WTC11 (cell line): ENCODE data around the gene PAK5. TPM values are rescaled to one million over a fixed set of nuclear protein-coding genes. Genes with fewer than 3 reads are reported as not detected.

Experiments
- ATAC-seq: fragments of 200-7000 bp; cut with Tn5 transposase; 2 replicates; pipeline ENCODE4 v1.10.0; 2021; ENCODE audit warnings: mild to moderate bottlenecking, moderate library complexity
- CTCF ChIA-PET: fragments of 300-600 bp; sonication (Branson Sonifier 250); formaldehyde crosslinking; loops from one replicate; lab custom pipeline; 2021; ENCODE audit warnings: antibody characterized with exemption; lab: Charles Lee
- POLR2A ChIA-PET: fragments of 350-600 bp; sonication (Branson Sonifier 250); formaldehyde crosslinking; loops from one replicate; lab custom pipeline; 2021; ENCODE audit warnings: antibody characterized with exemption; lab: Charles Lee
- DNase-seq: peaks from one replicate; pipeline ENCODE4 v3.0.0; 2021; ENCODE audit warnings: low spot score
- H3K27ac Mint-ChIP-seq: 2 replicates; pipeline ENCODE4 v1.8.0; 2021; ENCODE audit warnings: mixed read lengths
- H3K27me3 Mint-ChIP-seq: 2 replicates; pipeline ENCODE4 v1.8.0; 2021; ENCODE audit warnings: low read depth, mild to moderate bottlenecking, moderate library complexity, mixed read lengths
- H3K36me3 Mint-ChIP-seq: 2 replicates; pipeline ENCODE4 v1.8.0; 2021; ENCODE audit warnings: mixed read lengths
- H3K4me1 Mint-ChIP-seq: 2 replicates; pipeline ENCODE4 v1.8.0; 2022; ENCODE audit warnings: mixed read lengths
- H3K4me3 Mint-ChIP-seq: 2 replicates; pipeline ENCODE4 v1.8.0; 2021; ENCODE audit warnings: mild to moderate bottlenecking, moderate library complexity, mixed read lengths
- H3K9me3 Mint-ChIP-seq: 2 replicates; pipeline ENCODE4 v1.8.0; 2021; ENCODE audit warnings: mixed read lengths
- ARID4B ChIP-seq: sonication (generic); formaldehyde crosslinking; IDR thresholded peaks from 2 replicates; pipeline ENCODE4 v1.8.0; 2023; ENCODE audit warnings: missing genetic modification reagents, mild to moderate bottlenecking, borderline replicate concordance
- CDX4 ChIP-seq: fragments of 250-450 bp; sonication (Bioruptor Pico); IDR thresholded peaks from 2 replicates; pipeline ENCODE4 v1.9.0; 2021; ENCODE audit warnings: moderate library complexity, mild to moderate bottlenecking, inconsistent platforms, borderline replicate concordance
- E2F5 ChIP-seq: sonication (generic); formaldehyde crosslinking; IDR thresholded peaks from 2 replicates; pipeline ENCODE4 v1.8.1; 2022; ENCODE audit warnings: mild to moderate bottlenecking, moderate library complexity, missing genetic modification reagents
- EMX1 ChIP-seq: fragments of 250-450 bp; sonication (Bioruptor Pico); IDR thresholded peaks from 2 replicates; pipeline ENCODE4 v1.8.0; 2021; ENCODE audit warnings: mild to moderate bottlenecking
- ESRRA ChIP-seq: sonication (generic); formaldehyde crosslinking; IDR thresholded peaks from 2 replicates; pipeline ENCODE4 v1.8.1; 2022; ENCODE audit warnings: mild to moderate bottlenecking, missing genetic modification reagents, borderline replicate concordance
- FOXP1 ChIP-seq: sonication (generic); formaldehyde crosslinking; IDR thresholded peaks from 2 replicates; pipeline ENCODE4 v1.8.0; 2022; ENCODE audit warnings: missing genetic modification reagents, mild to moderate bottlenecking, moderate library complexity, borderline replicate concordance
- FOXP4 ChIP-seq: sonication (generic); formaldehyde crosslinking; IDR thresholded peaks from 2 replicates; pipeline ENCODE4 v1.8.0; 2022; ENCODE audit warnings: mild to moderate bottlenecking, missing genetic modification reagents
- HMGA2 ChIP-seq: fragments of 250-450 bp; sonication (Bioruptor Pico); IDR thresholded peaks from 2 replicates; pipeline ENCODE4 v1.4.0; 2021; ENCODE audit warnings: mild to moderate bottlenecking, moderate library complexity
- JUN ChIP-seq: sonication (generic); formaldehyde crosslinking; IDR thresholded peaks from 2 replicates; pipeline ENCODE4 v1.8.0; 2023; ENCODE audit warnings: mild to moderate bottlenecking, missing genetic modification reagents
- NFYB ChIP-seq: sonication (generic); formaldehyde crosslinking; conservative IDR thresholded peaks from 2 replicates; pipeline ENCODE4 v1.8.0; 2022; ENCODE audit warnings: low read depth, missing genetic modification reagents
- NR2C2 ChIP-seq: sonication (generic); formaldehyde crosslinking; IDR thresholded peaks from 2 replicates; pipeline ENCODE4 v1.8.0; 2022; ENCODE audit warnings: mild to moderate bottlenecking, missing genetic modification reagents
- PRDM15 ChIP-seq: sonication (generic); formaldehyde crosslinking; IDR thresholded peaks from 2 replicates; pipeline ENCODE4 v1.8.0; 2022; ENCODE audit warnings: missing genetic modification reagents
- SMAD3 ChIP-seq: sonication (generic); formaldehyde crosslinking; IDR thresholded peaks from 2 replicates; pipeline ENCODE4 v1.8.0; 2022; ENCODE audit warnings: missing genetic modification reagents, mild to moderate bottlenecking, borderline replicate concordance
- SP1 ChIP-seq: sonication (generic); formaldehyde crosslinking; conservative IDR thresholded peaks from 2 replicates; pipeline ENCODE4 v1.8.1; 2022; ENCODE audit warnings: missing genetic modification reagents
- ZBTB21 ChIP-seq: sonication (generic); formaldehyde crosslinking; IDR thresholded peaks from 2 replicates; pipeline ENCODE4 v1.8.1; 2023; ENCODE audit warnings: mild to moderate bottlenecking, missing genetic modification reagents, borderline replicate concordance
- ZNF416 ChIP-seq: fragments of 250-450 bp; sonication (Bioruptor Pico); IDR thresholded peaks from 2 replicates; pipeline ENCODE4 v1.9.0; 2021; ENCODE audit warnings: mild to moderate bottlenecking, inconsistent platforms
- ZNF425 ChIP-seq: fragments of 250-450 bp; sonication (Bioruptor Pico); conservative IDR thresholded peaks from 2 replicates; pipeline ENCODE4 v1.9.0; 2021; ENCODE audit warnings: mild to moderate bottlenecking
- ZNF512 ChIP-seq: sonication (generic); formaldehyde crosslinking; IDR thresholded peaks from 2 replicates; pipeline ENCODE4 v1.8.1; 2022; ENCODE audit warnings: missing genetic modification reagents, borderline replicate concordance
- total RNA-seq: library from RNA; stranded (reverse); gene quantifications from 3 replicates; pipeline ENCODE4 v1.2.3, GENCODE V29; 2021

Gene PAK5
- total RNA-seq, 1 experiment from 2014 or later = 0.31 TPM

GRCh38 chr20:9508696-9509178, 330.1 kb downstream of the PAK5 start:
- Mint-ChIP-seq H3K4me3 (peak overlapping the region; percentile 66), H3K9me3 (no peaks in the 10 kb centered on the region), H3K27ac (no peak overlapping the region), H3K27me3 (peaks cover 98% of the 10 kb centered on the region), H3K4me1 (peaks cover 33% of the 10 kb centered on the region), H3K36me3 (no peaks in the 10 kb centered on the region)
- ChIA-PET POLR2A (no interaction called here), CTCF (interaction anchor here (1.0 to 1.6 kb wide), 3 partner anchors 10 to 101 kb away, joined by 4 to 8 read pairs (median 4); no protein-coding TSS in a partner anchor)
- TF ChIP-seq EMX1 (CRISPR knock-in tag) (no peak), E2F5 (CRISPR knock-in tag) (no peak), FOXP4 (CRISPR knock-in tag) (no peak), CDX4 (CRISPR knock-in tag) (no peak), ZNF425 (no peak), FOXP1 (CRISPR knock-in tag) (no peak), NR2C2 (no peak), SP1 (CRISPR knock-in tag) (no peak), ZNF416 (CRISPR knock-in tag) (no peak), NFYB (CRISPR knock-in tag) (no peak), PRDM15 (no peak), ARID4B (CRISPR knock-in tag) (no peak), JUN (CRISPR knock-in tag) (no peak), ZNF512 (CRISPR knock-in tag) (no peak), ZBTB21 (CRISPR knock-in tag) (no peak), SMAD3 (CRISPR knock-in tag) (no peak), HMGA2 (CRISPR knock-in tag) (no peak), ESRRA (CRISPR knock-in tag) (no peak)
- peak; percentile 48 for DNase-seq
- ATAC-seq = peak; percentile 46
